OCI-LY3 (cell line): Measurements from ENCODE around the gene OGDH.

ENCODE experiments used
- CTCF ChIP-seq: fragments of 200-600, 300-600 bp; sonication (generic); IDR thresholded peaks from 2 replicates; pipeline ENCODE4 v1.5.1; 2014; ENCODE audit warnings: antibody characterized with exemption, low read length, low read depth
- EZH2phosphoT487 ChIP-seq: fragments of 200-600 bp; shearing (Covaris generic); IDR thresholded peaks from 2 replicates; pipeline ENCODE4 v1.6.1; 2018; ENCODE audit warnings: antibody characterized with exemption, mixed run types, low read depth

- TF ChIP-seq CTCF (no peak), EZH2phosphoT487 (no peak)
Measured at GRCh38 chr7:44632196-44632595, 25.8 kb downstream of the OGDH start.
